Measurements from ENCODE around the gene KCNQ5. TPM values are rescaled to one million over a fixed set of nuclear protein-coding genes. Genes with fewer than 3 reads are reported as not detected.

Gene KCNQ5
- total RNA-seq, 4 donors from 2014 or later = 0.14 to 1.2 (median 0.48) TPM; not detected in 1

DNA sequence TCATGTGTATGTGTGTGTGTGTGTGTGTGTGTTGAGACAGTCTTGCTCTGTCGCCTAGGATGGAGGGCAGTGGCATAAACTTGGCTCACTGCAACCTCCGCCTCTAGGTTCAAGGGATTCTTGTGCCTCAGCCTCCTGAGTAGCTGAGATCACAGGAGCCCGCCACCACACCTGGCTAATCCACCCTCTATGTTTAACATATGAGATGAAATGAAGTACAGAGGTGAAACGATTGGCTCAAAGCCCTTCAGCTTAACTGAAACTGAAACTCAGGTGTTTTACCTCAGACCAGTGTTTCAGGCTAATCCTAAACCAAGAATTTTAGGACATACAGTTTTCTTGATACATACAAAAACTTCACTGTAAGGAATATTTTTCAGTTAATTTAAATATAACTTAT, 167.3 kb downstream of the KCNQ5 start:
- no peaks in the 10 kb centered on the region for H3K9me3 ChIP-seq
- WGBS, 2 donors (ENCODE audit: low coverage in 1 of 2) = 50 to 63% methylated on average over 1 to 4 of the region's 4 CpGs
- H3K4me3 ChIP-seq = no peak overlapping the region
- intact Hi-C loops (cut with DNase I; ENCODE audit: low total_unique reads) (no loop called here), in situ Hi-C loops (cut with MboI; ENCODE audit: low pct_ligation_motif_present in 1 of 4, low pct_unique_long_range_greater_than_20kb in 1 of 4, low sequenced_read_pairs in 3 of 4) (no loop called here)
- TF ChIP-seq, protein P1, sequence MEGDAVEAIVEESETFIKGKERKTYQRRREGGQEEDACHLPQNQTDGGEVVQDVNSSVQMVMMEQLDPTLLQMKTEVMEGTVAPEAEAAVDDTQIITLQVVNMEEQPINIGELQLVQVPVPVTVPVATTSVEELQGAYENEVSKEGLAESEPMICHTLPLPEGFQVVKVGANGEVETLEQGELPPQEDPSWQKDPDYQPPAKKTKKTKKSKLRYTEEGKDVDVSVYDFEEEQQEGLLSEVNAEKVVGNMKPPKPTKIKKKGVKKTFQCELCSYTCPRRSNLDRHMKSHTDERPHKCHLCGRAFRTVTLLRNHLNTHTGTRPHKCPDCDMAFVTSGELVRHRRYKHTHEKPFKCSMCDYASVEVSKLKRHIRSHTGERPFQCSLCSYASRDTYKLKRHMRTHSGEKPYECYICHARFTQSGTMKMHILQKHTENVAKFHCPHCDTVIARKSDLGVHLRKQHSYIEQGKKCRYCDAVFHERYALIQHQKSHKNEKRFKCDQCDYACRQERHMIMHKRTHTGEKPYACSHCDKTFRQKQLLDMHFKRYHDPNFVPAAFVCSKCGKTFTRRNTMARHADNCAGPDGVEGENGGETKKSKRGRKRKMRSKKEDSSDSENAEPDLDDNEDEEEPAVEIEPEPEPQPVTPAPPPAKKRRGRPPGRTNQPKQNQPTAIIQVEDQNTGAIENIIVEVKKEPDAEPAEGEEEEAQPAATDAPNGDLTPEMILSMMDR (IDR thresholded peaks at IDR 0.05) = no peak
- TF ChIP-seq POLR2AphosphoS5 (IDR thresholded peaks at IDR 0.05) (no peak), POLR2A (IDR thresholded peaks at IDR 0.05) (no peak), EP300 (IDR thresholded peaks at IDR 0.05; ENCODE audit: low read depth) (no peak)
- DNase-seq = no peak
- H3K27ac ChIP-seq = no peak overlapping the region
- no peaks in the 10 kb centered on the region for H3K27me3 ChIP-seq
- no peaks in the 10 kb centered on the region for H3K4me1 ChIP-seq
- H3K36me3 ChIP-seq = no peaks in the 10 kb centered on the region

DNA sequence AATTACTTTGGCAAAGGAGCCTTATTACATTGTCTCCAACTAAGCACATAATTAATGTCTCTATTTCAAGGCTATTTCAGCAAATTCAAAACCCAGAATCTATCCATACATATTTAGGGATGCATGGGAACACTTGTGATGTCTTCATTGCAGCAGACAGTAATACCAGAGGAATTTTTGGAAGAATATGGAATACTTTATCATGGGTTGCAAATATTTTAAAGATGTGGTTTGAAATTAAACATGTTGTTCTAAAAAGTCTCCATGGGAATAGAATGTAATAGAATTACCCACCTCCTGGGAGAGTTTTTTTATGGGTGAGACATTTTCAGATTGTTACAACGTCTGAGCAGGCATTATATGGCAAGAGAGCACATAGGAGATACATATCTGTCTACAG, 170.8 kb downstream of the KCNQ5 start:
- intact Hi-C loops (cut with DNase I; ENCODE audit: low total_unique reads) (no loop called here), in situ Hi-C loops (cut with MboI; ENCODE audit: low pct_ligation_motif_present in 1 of 4, low pct_unique_long_range_greater_than_20kb in 1 of 4, low sequenced_read_pairs in 3 of 4) (no loop called here)
- 63 to 78% methylated on average over 1 of the region's 1 CpG for WGBS, 2 donors (ENCODE audit: low coverage in 1 of 2)
- DNase-seq = no peak
- H3K36me3 ChIP-seq = no peaks in the 10 kb centered on the region
- H3K9me3 ChIP-seq = no peaks in the 10 kb centered on the region
- no peaks in the 10 kb centered on the region for H3K27me3 ChIP-seq
- TF ChIP-seq POLR2AphosphoS5 (IDR thresholded peaks at IDR 0.05) (no peak), EP300 (IDR thresholded peaks at IDR 0.05; ENCODE audit: low read depth) (no peak), POLR2A (IDR thresholded peaks at IDR 0.05) (no peak)
- TF ChIP-seq, protein P1 (IDR thresholded peaks at IDR 0.05) = no peak
- H3K4me1 ChIP-seq = no peaks in the 10 kb centered on the region
- no peak overlapping the region for H3K4me3 ChIP-seq
- no peak overlapping the region for H3K27ac ChIP-seq

DNA sequence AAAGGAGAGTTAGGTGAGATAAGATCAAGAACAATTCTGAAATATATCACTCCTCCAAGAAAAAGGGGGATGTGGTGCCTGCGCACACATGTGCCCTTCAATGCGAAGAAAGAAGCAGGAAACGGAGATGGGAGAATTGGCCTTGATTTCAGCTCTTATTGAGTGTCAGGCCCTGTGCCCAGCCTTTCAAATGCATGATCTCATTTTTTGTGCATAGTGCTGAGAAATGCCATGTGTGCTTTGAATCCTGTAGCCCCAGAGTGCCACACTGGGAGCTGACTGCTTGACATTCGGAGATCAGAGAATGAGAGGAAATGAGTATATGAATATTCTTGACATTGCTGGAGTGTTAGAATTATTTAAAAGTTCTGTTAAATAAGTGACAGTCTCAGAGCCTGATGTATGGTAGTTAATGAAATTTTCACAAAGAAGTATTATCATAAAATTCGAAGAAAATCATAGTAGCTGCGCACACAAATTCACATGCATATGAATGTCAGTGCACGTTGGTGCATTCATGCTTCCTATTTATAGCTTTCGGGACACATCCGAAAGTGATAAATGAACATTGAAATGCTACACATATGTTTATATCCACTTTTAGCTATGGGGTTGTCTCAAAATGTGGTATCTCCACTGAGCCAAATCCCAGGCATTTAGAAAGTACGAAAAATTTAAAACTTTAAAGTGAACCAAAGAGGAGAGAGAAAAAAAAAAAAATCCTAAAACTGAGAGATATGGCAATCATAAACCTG, 172.0 kb downstream of the KCNQ5 start:
- 80 to 88% methylated on average over 10 of the region's 10 CpGs for WGBS, 2 donors (ENCODE audit: low coverage in 1 of 2)
- no peak for TF ChIP-seq EP300 (IDR thresholded peaks at IDR 0.05; ENCODE audit: low read depth)
- TF ChIP-seq POLR2AphosphoS5 (IDR thresholded peaks at IDR 0.05) = no peak
- TF ChIP-seq, protein P1 (IDR thresholded peaks at IDR 0.05) = no peak
- no peak for TF ChIP-seq POLR2A (IDR thresholded peaks at IDR 0.05)
- Histone ChIP-seq H3K27me3 (no peaks in the 10 kb centered on the region), H3K4me1 (no peaks in the 10 kb centered on the region), H3K27ac (no peak overlapping the region), H3K9me3 (no peaks in the 10 kb centered on the region), H3K4me3 (no peak overlapping the region), H3K36me3 (no peaks in the 10 kb centered on the region)
- in situ Hi-C loops (cut with MboI; ENCODE audit: low pct_ligation_motif_present in 1 of 4, low pct_unique_long_range_greater_than_20kb in 1 of 4, low sequenced_read_pairs in 3 of 4) (no loop called here), intact Hi-C loops (cut with DNase I; ENCODE audit: low total_unique reads) (no loop called here)
- DNase-seq = no peak

DNA sequence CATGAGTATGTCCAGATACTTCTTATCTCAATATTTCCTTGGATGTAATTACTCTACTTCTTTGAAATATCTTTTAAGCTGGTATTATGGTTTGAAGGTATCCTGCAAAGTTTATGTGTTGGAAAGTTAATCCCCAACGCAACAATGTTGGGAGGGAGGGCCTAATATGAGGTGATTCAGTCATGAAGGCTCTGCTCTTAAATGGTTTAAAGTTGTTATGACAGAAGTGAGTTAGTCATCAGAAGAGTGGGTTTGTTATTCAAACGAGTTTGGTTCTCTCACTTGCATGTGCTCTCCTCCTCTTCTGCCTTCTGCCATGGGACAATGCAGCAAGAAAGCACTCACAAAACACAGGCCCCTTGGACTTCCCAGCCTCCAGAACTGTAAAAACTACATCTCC, 176.3 kb downstream of the KCNQ5 start:
- WGBS, 2 donors (ENCODE audit: low coverage in 1 of 2) = 50 to 58% methylated on average over 2 of the region's 2 CpGs
- in situ Hi-C loops (cut with MboI; ENCODE audit: low pct_ligation_motif_present in 1 of 4, low pct_unique_long_range_greater_than_20kb in 1 of 4, low sequenced_read_pairs in 3 of 4) (no loop called here), intact Hi-C loops (cut with DNase I; ENCODE audit: low total_unique reads) (no loop called here)
- Histone ChIP-seq H3K36me3 (no peaks in the 10 kb centered on the region), H3K4me3 (no peak overlapping the region), H3K4me1 (no peaks in the 10 kb centered on the region), H3K27me3 (no peaks in the 10 kb centered on the region), H3K9me3 (no peaks in the 10 kb centered on the region), H3K27ac (no peak overlapping the region)
- DNase-seq = no peak
- TF ChIP-seq POLR2AphosphoS5 (IDR thresholded peaks at IDR 0.05) (no peak), EP300 (IDR thresholded peaks at IDR 0.05; ENCODE audit: low read depth) (no peak), POLR2A (IDR thresholded peaks at IDR 0.05) (no peak)
- TF ChIP-seq, protein P1 (IDR thresholded peaks at IDR 0.05) = no peak

Data from transverse colon (tissue), 4 donors.